AG04449 (cell line): ENCODE results near the gene METRNL.

Experiments
- CTCF ChIA-PET: fragments of 350-600 bp; formaldehyde crosslinking; extraction: SDS; loops from one replicate; lab custom pipeline; 2021; ENCODE audit warnings: antibody characterized with exemption; lab: Yijun Ruan, JAX
- POLR2A ChIA-PET: fragments of 400-600, 350-600 bp; formaldehyde crosslinking; extraction: SDS; loops from one replicate; lab custom pipeline; 2020; ENCODE audit warnings: antibody characterized with exemption, inconsistent platforms; lab: Yijun Ruan, JAX
- DNase-seq: peaks from one replicate; pipeline ENCODE4 v3.0.0-alpha.2; 2010; ENCODE audit warnings: low read depth, low spot score
- H3K4me3 ChIP-seq: 2 replicates; pipeline ENCODE4 v1.5.1; 2011; ENCODE audit warnings: low read depth, mild to moderate bottlenecking, control low read depth, low read length
- CTCF ChIP-seq: IDR thresholded peaks from one replicate; pipeline ENCODE4 v1.5.1; 2011; ENCODE audit warnings: mild to moderate bottlenecking, moderate library complexity, low read length, control low read depth, inconsistent platforms; ENCODE audit not compliant: insufficient read depth; ENCODE audit errors: missing control alignments

Gene METRNL

GRCh38 chr17:83105512-83105911 lies 26.1 kb downstream of the METRNL start:
- no peak for DNase-seq
- ChIA-PET CTCF (interaction anchor here (1.5 to 1.6 kb wide), 2 partner anchors 22 to 98 kb away, joined by 3 to 4 read pairs; no protein-coding TSS in a partner anchor), POLR2A (no interaction called here)
- no peak for TF ChIP-seq CTCF
- no peak overlapping the region for H3K4me3 ChIP-seq

GRCh38 chr17:83106056-83106588 lies 26.7 kb downstream of the METRNL start:
- no peak for TF ChIP-seq CTCF
- ChIA-PET CTCF (interaction anchor here (1.5 kb wide), 1 partner anchor 23 kb away, joined by 3 read pairs; no protein-coding TSS in a partner anchor), POLR2A (no interaction called here)
- no peak for DNase-seq
- no peak overlapping the region for H3K4me3 ChIP-seq

- no peak for TF ChIP-seq CTCF
- ChIA-PET CTCF (no interaction called here), POLR2A (no interaction called here)
- H3K4me3 ChIP-seq = no peak overlapping the region
- DNase-seq = no peak
Observed at GRCh38 chr17:83106913-83107655, 27.7 kb downstream of the METRNL start.

GRCh38 chr17:83107656-83108048 lies 28.2 kb downstream of the METRNL start:
- CTCF ChIA-PET = no interaction called here
- no peak for TF ChIP-seq CTCF
- no peak for DNase-seq
- POLR2A ChIA-PET = no interaction called here
- no peak overlapping the region for H3K4me3 ChIP-seq

GRCh38 chr17:83108709-83109108 lies 29.3 kb downstream of the METRNL start:
- TF ChIP-seq CTCF = no peak
- POLR2A ChIA-PET = no interaction called here

GRCh38 chr17:83109386-83109785 lies 30.0 kb downstream of the METRNL start:
- CTCF ChIA-PET = no interaction called here
- POLR2A ChIA-PET = interaction anchor here (1.0 kb wide), 1 partner anchor 30 kb away, joined by 3 read pairs; the partner anchor contains the start of gene METRNL
- TF ChIP-seq CTCF = no peak
- no peak for DNase-seq
- no peak overlapping the region for H3K4me3 ChIP-seq

More at GRCh38 chr17:83108709-83109108, 29.3 kb downstream of the METRNL start:
- no peak for DNase-seq
- CTCF ChIA-PET = no interaction called here
- no peak overlapping the region for H3K4me3 ChIP-seq
